ENCODE measurements around the gene TPSAB1. TPM values are rescaled to one million over a fixed set of nuclear protein-coding genes. Genes with fewer than 3 reads are reported as not detected.
"Not testable (repeated sequence)": the region's sequence is repeated elsewhere in the genome, so short reads cannot be mapped to it uniquely, and the experiment has no call there.

The TPSAB1 gene
- total RNA-seq, 1 experiment from 2014 or later = 22.9 TPM

DNA sequence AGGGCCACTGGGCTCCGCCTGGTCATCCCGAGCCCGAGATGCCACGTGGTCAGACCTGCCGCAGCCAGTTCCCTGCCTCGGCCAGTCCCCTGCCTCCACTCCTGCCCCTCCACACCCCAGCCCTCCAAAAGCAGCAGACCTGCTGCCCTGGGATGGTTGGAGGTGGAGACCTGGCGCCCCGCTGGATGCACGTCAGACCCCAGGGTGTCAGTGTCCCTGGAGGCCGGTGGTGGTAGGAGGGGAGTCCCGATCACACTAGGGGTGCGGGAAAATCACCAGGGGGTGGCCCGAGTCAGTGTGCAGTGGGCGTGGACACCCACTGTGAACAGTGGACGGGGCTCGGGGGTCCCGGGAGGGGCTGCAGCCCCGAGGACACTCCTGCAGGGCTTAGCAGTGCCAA is 42.3 kb upstream of the TPSAB1 start:
- Histone ChIP-seq H3K4me1 (ENCODE audit: insufficient read depth, low read length, poor library complexity, severe bottlenecking) (peaks cover 6% of the 10 kb centered on the region), H3K9me3 (ENCODE audit: low read depth, low read length, poor library complexity, severe bottlenecking) (no peaks in the 10 kb centered on the region), H3K27ac (ENCODE audit: low read depth, low read length, poor library complexity, severe bottlenecking) (no peak overlapping the region), H3K27me3 (replicated peaks; ENCODE audit: insufficient read depth, low read depth, low read length, poor library complexity) (no peaks in the 10 kb centered on the region), H3K36me3 (ENCODE audit: insufficient read depth, low read length, poor library complexity, severe bottlenecking) (peaks cover 15% of the 10 kb centered on the region), H3K4me3 (ENCODE audit: low read depth, low read length, poor library complexity, severe bottlenecking) (no peak overlapping the region)
- CTCF ChIA-PET = no interaction called here
- TF ChIP-seq EZH2 (IDR thresholded peaks at IDR 0.05; ENCODE audit: borderline replicate concordance, low read depth, low read length, poor library complexity, severe bottlenecking) = no peak
- no peak for DNase-seq (ENCODE audit: low spot score)
- POLR2A ChIA-PET (ENCODE audit: low non-redundant PET) = no interaction called here
- no TSS peak for BruUV-seq (replicated peaks)
- intact Hi-C loops (cut with micrococcal nuclease; ENCODE audit: unreplicated experiment) = no loop called here

- intact Hi-C loops (cut with micrococcal nuclease; ENCODE audit: unreplicated experiment); BruUV-seq (replicated peaks): not testable (repeated sequence)
Observed at GRCh38 chr16:1198671-1199346, 41.7 kb upstream of the TPSAB1 start.

DNA sequence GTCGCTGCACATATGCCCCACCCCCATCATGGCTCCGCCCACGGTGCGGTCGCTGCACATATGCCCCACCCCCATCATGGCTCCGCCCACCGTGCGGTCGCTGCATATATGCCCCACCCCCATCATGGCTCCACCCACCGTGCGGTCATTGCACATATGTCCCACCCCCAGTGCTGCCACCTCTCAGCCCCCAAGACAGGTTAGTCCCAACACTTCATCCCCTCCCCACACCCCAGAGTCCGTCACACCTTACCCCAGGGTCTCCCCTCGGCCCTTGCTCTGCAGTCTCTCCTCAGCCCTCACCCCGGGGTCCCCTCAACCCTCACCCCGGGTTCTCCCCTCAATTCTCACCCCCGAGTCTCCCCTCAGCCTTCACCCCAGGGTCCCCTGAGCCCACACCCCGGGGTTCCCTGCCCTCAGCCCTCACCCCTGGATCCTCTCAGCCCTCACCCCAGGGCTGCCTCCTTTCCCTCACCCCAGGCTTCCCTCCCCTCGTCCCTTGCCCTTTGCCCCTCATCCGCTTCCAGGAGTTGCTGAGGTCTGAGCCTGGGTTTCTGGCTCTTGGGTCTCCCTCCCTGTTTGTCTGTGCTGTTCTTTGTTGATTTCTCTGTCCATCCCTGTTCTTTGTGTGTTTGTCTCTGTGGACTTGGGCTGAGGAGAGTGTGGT is 41.0 kb upstream of the TPSAB1 start:
- Histone ChIP-seq H3K9me3 (ENCODE audit: low read depth, low read length, poor library complexity, severe bottlenecking) (no peaks in the 10 kb centered on the region), H3K36me3 (ENCODE audit: insufficient read depth, low read length, poor library complexity, severe bottlenecking) (peaks cover 22% of the 10 kb centered on the region), H3K27me3 (replicated peaks; ENCODE audit: insufficient read depth, low read depth, low read length, poor library complexity) (no peaks in the 10 kb centered on the region), H3K4me1 (ENCODE audit: insufficient read depth, low read length, poor library complexity, severe bottlenecking) (no peaks in the 10 kb centered on the region), H3K4me3 (ENCODE audit: low read depth, low read length, poor library complexity, severe bottlenecking) (no peak overlapping the region), H3K27ac (ENCODE audit: low read depth, low read length, poor library complexity, severe bottlenecking) (no peak overlapping the region)
- CTCF ChIA-PET = no interaction called here
- DNase-seq (ENCODE audit: low spot score) = no peak
- POLR2A ChIA-PET (ENCODE audit: low non-redundant PET) = no interaction called here
- intact Hi-C loops (cut with micrococcal nuclease; ENCODE audit: unreplicated experiment) = no loop called here
- TF ChIP-seq CTCF (conservative IDR thresholded peaks at IDR 0.05; ENCODE audit: low read depth, low read length) (no peak), EZH2 (IDR thresholded peaks at IDR 0.05; ENCODE audit: borderline replicate concordance, low read depth, low read length, poor library complexity, severe bottlenecking) (no peak)
- no TSS peak for BruUV-seq (replicated peaks)

More at GRCh38 chr16:1198671-1199346, 41.7 kb upstream of the TPSAB1 start:
- DNase-seq (ENCODE audit: low spot score); H3K27me3 ChIP-seq (replicated peaks; ENCODE audit: insufficient read depth, low read depth, low read length, poor library complexity); POLR2A ChIA-PET (ENCODE audit: low non-redundant PET); CTCF ChIA-PET; H3K4me3 ChIP-seq (ENCODE audit: low read depth, low read length, poor library complexity, severe bottlenecking); H3K9me3 ChIP-seq (ENCODE audit: low read depth, low read length, poor library complexity, severe bottlenecking); H3K4me1 ChIP-seq (ENCODE audit: insufficient read depth, low read length, poor library complexity, severe bottlenecking); H3K27ac ChIP-seq (ENCODE audit: low read depth, low read length, poor library complexity, severe bottlenecking): not testable (repeated sequence)
- H3K36me3 ChIP-seq (ENCODE audit: insufficient read depth, low read length, poor library complexity, severe bottlenecking) = peaks cover 16% of the 10 kb centered on the region

DNA sequence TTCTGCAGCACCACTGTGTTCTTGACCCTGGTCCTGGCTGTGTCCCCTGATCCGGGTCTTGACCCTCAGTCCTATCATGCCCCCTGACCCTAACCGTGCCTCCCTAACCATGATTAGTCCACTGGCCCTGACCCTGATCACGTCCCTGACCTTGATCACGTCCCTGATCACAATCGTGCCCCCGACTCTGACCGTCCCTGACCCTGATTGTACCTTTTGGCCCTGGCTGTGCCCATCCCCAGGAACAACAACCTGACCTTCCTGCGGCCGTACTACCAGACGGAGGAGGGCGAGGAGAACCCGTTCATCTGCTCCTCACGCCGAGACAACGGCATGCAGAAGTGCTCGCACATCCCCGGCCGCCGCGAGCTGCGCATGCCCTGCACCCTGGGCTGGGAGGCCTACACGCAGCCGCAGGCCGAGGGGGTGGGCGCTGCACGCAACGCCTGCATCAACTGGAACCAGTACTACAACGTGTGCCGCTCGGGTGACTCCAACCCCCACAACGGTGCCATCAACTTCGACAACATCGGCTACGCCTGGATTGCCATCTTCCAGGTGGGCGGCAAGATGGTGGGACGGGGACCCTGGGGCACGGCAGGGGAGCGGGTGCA is 40.4 kb upstream of the TPSAB1 start:
- TF ChIP-seq EZH2 (IDR thresholded peaks at IDR 0.05; ENCODE audit: borderline replicate concordance, low read depth, low read length, poor library complexity, severe bottlenecking) (no peak), CTCF (conservative IDR thresholded peaks at IDR 0.05; ENCODE audit: low read depth, low read length) (no peak)
- H3K9me3 ChIP-seq (ENCODE audit: low read depth, low read length, poor library complexity, severe bottlenecking) = no peaks in the 10 kb centered on the region
- H3K27me3 ChIP-seq (replicated peaks; ENCODE audit: insufficient read depth, low read depth, low read length, poor library complexity) = no peaks in the 10 kb centered on the region
- CTCF ChIA-PET = no interaction called here
- no peak overlapping the region for H3K4me3 ChIP-seq (ENCODE audit: low read depth, low read length, poor library complexity, severe bottlenecking)
- H3K27ac ChIP-seq (ENCODE audit: low read depth, low read length, poor library complexity, severe bottlenecking) = no peak overlapping the region
- intact Hi-C loops (cut with micrococcal nuclease; ENCODE audit: unreplicated experiment) = no loop called here
- DNase-seq (ENCODE audit: low spot score) = no peak
- no peaks in the 10 kb centered on the region for H3K4me1 ChIP-seq (ENCODE audit: insufficient read depth, low read length, poor library complexity, severe bottlenecking)
- no TSS peak for BruUV-seq (replicated peaks)
- POLR2A ChIA-PET (ENCODE audit: low non-redundant PET) = no interaction called here
- peaks cover 25% of the 10 kb centered on the region for H3K36me3 ChIP-seq (ENCODE audit: insufficient read depth, low read length, poor library complexity, severe bottlenecking)

Data from A673 (cell line).